ENCODE data around the gene KRT38.
A peak's percentile ranks its signal among the peaks of the same experiment; 100 is the strongest.
"Not testable (repeated sequence)": the region's sequence is repeated elsewhere in the genome, so short reads cannot be mapped to it uniquely, and the experiment has no call there.

The KRT38 gene

GRCh38 chr17:41420134-41420533 lies 20.6 kb downstream of the KRT38 start:
- DNase-seq, result no peak

DNA sequence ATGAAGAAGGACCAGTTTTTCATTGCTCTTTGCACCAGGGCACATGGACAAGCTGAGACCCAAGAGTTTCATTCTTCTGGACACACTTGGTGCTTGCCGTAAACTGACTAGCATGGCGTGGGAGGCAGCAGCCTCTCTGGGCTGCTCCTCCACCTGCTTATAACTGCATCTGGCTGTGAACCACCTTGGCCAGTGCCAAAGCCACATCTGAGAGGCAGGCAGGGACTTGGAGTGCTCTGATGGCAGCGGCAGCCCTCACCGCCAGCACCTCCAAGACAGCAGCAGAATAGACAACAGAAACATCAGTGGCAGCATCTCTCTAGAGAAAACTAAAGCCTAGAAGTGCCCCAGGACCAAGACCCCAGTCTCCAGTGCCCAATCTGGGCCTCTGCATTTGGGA lies 21.1 kb downstream of the KRT38 start:
- DNase-seq, result peak; percentile 67

- no peak for DNase-seq
These were observed 22.5 kb downstream of the KRT38 start for GRCh38 chr17:41418116-41418860.

- DNase-seq, result no peak
These were observed 23.2 kb downstream of the KRT38 start for GRCh38 chr17:41417576-41418015.

- no peak for DNase-seq
These were observed 23.7 kb downstream of the KRT38 start for GRCh38 chr17:41417127-41417526.

- no peak for DNase-seq
These were observed 24.3 kb downstream of the KRT38 start for GRCh38 chr17:41416479-41416878.

GRCh38 chr17:41415833-41416335 lies 24.9 kb downstream of the KRT38 start:
- no peak for DNase-seq

- DNase-seq, result no peak
These were observed 25.4 kb downstream of the KRT38 start for GRCh38 chr17:41415411-41415810.

GRCh38 chr17:41413982-41414381 lies 26.8 kb downstream of the KRT38 start:
- no peak for DNase-seq

DNA sequence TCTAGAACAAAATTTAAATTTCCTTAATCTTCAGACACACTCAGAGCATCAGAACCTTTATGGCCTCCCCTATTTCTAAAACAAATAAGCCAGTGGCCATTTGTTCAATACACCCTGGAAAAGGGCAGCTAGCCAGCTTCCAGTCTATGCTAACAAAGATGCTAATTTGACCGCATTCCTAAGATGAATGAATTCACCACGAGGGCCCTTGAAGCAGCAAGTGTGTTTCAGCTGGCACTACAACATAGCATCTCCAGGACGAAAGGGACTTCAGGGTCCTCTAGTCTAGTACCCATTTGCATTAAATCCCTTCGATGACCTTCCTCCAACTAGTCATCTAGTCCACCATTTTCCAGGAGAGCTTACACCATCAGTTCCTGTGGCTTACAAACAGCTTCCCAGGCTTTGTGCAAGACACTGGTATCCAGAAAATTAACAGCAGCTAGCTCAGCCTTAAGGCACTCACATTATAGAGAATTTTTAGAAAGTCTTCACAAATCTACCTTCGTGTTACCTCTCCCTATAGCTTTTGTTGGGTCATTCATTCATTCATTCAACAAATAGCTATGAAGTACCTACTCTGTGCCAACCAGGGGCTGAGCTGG lies 27.3 kb downstream of the KRT38 start:
- DNase-seq, result peak; percentile 97

DNA sequence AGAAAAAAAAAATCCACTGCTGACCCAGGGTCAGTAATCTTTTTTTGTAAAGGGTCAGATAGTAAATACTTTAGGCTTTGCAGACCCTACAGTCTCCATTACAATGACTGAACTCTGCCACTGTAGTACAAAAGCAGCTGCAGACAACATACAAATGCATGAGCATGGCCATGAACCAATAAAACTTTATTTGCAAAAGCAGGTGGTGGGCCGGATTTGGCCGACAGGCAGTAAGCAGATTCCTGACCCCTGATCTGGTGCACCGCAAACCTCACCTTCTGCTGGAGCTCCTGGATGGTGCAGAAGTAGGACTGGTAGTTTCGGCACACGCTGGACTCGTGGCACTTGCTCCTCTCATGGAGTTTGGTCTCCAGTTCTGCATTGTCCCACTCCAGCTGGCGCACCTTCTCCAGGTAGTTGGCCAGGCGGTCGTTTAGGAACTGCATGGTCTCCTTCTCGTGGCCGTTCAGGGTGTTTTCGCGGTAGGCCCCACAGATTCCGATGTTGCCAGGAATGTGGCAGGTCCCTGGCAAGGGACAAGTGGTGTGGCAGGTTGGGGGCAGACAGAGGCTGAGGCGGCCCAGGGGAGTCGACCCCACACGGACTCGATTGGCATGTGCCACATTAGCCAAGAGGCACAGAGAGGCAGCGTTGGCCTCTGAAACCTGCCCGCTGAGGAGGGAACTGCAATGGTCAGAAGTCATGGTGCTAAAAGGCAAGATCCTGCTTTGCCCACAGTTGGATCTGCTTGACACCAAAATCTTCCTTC lies 29.5 kb downstream of the KRT38 start:
- no peak for DNase-seq

DNA sequence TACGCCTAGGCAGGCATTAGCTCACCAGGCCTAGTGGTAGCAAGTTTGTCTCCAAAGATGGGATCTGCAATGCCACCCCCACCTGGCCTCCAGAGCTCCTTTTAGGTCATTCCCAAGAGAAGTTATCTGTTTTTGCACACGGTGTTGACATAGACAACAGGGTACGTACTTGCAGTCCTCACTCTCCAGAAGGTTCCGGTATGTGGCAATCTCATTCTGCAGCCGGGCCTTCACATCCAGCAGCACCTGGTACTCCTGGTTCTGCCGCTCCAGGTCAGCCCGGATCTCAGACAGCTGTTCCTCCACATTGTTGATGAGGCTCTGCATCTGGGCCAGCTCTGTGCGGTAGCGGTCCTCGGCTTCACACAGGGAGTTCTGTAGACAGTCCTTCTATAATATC lies 33.6 kb downstream of the KRT38 start:
- DNase-seq, result no peak

DNA sequence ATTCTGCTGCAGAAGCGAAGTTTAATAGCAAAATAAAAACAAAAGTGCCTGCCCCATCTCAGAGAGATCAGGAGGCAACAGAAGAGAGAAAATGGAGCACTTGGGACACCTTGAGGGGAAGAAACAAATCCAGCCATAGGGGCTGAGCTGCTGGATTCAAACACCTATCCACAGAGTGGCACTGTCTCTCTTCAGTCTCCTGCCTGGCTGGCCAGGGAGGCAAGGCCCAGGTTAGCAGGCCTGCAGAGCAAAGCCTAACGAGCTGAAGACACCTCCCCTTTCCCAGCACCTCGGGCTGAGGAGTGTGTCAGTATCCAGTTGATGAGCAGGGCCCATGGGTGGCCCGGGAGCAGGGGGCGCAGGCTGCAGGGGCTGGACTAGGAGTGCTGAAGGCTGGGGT lies 34.6 kb downstream of the KRT38 start:
- peak; percentile 27 for DNase-seq

- DNase-seq, result peak; percentile 95
These were observed 36.6 kb downstream of the KRT38 start for GRCh38 chr17:41404024-41404671.

GRCh38 chr17:41403404-41404023 lies 37.3 kb downstream of the KRT38 start:
- no peak for DNase-seq

GRCh38 chr17:41402161-41402560 lies 38.6 kb downstream of the KRT38 start:
- DNase-seq, result no peak

- DNase-seq, result no peak
These were observed 43.7 kb downstream of the KRT38 start, which contains the start of gene KRT31 for GRCh38 chr17:41396996-41397660. KRT31 (minus strand) TSS chr17:41397608; CDS start chr17:41397539, 69 bp downstream.

DNA sequence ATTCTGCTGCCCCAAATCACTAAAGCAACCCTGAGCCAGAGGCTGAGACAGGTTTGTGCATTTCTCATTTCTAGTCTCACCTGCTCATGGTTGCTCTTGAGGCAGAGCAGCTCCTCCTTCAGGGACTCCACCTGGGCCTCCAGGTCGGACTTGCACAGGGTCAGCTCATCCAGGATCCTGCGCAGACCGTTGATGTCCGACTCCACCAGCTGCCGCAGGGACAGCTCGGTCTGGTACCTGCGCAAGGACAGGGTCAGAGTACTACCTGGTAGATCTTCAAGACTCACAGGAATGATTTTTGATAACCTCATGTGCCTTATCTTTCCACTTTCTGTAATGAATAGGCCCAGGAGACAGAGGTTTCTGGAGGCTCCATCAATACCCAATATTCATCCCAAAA lies 44.4 kb downstream of the KRT38 start:
- DNase-seq, result no peak

- no peak for DNase-seq
These were observed 45.2 kb downstream of the KRT38 start for GRCh38 chr17:41395611-41396010.

DNA sequence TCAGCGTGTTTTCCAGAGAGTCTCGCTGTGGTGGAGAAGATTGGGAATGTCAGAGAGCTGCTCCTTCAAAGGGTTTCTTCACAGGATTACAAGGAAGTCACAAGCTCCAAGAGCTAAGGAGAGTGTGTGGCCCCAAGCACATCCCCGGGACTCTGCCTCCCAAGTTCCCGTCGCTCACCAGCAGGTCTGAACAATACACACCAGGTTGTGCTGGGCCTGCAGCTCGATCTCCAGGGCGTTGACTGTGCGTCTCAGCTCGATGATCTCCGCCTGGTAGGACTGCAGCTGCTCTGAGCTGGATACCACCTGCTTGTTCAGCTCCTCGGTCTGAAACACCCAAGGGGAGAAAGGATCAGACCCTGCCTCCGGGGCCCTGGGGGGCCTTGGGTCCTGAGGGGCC lies 45.7 kb downstream of the KRT38 start:
- not testable (repeated sequence) for DNase-seq

DNA sequence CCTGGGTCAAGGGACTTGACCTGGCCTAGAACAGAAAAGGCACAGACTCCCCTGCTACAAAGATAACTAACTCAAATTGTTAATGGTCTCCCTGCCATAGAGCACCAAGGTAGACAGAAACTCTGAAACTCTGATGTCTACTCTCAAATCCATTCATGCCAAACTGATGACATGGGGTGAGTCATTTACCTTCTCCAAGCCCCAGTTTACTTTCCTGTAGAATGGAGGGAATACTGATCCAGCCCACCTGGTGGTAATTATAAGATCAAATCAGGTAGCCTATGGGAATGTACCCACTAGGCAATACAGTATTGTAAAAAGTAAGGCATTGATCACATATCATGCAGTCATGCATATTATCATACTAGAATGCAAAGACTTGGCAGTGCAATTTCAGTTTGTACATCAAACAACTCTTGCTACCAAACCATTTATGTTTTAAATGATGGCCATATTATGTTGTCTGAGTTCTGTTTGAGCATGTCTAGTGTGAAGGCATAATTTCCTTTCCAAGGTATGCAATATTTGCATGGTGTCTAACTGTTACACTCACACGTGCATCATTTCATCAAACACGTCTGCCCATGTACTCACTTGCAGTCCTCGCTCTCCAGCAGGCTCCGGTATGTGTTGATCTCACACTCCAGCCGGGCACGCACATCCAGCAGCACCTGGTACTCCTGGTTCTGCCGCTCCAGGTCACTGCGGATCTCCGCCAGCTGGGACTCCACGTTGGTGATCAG lies 46.4 kb downstream of the KRT38 start:
- DNase-seq, result no peak
